Measurements from ENCODE around the gene GPR162. TPM values are rescaled to one million over a fixed set of nuclear protein-coding genes. Genes with fewer than 3 reads are reported as not detected.

Gene GPR162
- polyA plus RNA-seq, 1 experiment: 5.2 TPM

DNA sequence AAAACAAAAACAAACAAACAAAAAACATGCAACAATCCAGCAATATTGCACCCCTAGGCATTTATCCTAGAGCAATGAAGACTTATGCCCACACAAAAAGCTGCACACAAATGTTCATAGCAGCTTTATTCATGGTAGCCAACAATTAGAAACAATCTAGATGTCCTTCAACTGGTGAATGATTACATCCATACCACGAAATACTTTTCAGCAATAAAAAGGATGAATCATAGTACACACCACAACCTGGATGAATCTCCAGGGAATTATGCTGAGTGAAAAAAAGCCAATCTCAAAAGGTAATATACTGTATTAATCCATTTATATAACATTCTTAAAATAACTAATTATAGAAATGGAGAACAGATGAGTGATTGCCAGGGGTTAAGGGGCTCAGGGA is 14.5 kb upstream of the GPR162 start:
- DNase-seq (ENCODE audit: low read depth, low spot score): no peak
- POLR2A ChIA-PET: no interaction called here
- Histone ChIP-seq H3K27ac (ENCODE audit: low read depth, low read length) (no peak overlapping the region), H3K27me3 (ENCODE audit: control insufficient read depth, insufficient read depth, low read length) (no peaks in the 10 kb centered on the region), H3K9me3 (ENCODE audit: control insufficient read depth, insufficient read depth, low read length) (no peaks in the 10 kb centered on the region), H3K4me3 (ENCODE audit: low read depth, low read length) (no peak overlapping the region)
- TF ChIP-seq, protein P1, sequence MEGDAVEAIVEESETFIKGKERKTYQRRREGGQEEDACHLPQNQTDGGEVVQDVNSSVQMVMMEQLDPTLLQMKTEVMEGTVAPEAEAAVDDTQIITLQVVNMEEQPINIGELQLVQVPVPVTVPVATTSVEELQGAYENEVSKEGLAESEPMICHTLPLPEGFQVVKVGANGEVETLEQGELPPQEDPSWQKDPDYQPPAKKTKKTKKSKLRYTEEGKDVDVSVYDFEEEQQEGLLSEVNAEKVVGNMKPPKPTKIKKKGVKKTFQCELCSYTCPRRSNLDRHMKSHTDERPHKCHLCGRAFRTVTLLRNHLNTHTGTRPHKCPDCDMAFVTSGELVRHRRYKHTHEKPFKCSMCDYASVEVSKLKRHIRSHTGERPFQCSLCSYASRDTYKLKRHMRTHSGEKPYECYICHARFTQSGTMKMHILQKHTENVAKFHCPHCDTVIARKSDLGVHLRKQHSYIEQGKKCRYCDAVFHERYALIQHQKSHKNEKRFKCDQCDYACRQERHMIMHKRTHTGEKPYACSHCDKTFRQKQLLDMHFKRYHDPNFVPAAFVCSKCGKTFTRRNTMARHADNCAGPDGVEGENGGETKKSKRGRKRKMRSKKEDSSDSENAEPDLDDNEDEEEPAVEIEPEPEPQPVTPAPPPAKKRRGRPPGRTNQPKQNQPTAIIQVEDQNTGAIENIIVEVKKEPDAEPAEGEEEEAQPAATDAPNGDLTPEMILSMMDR (IDR thresholded peaks at IDR 0.05; ENCODE audit: low read depth, low read length): no peak
- CTCF ChIA-PET: interaction anchor here (0.6 kb wide), 1 partner anchor 41 kb away, joined by 5 read pairs; the partner anchor contains the start of gene PTMS

DNA sequence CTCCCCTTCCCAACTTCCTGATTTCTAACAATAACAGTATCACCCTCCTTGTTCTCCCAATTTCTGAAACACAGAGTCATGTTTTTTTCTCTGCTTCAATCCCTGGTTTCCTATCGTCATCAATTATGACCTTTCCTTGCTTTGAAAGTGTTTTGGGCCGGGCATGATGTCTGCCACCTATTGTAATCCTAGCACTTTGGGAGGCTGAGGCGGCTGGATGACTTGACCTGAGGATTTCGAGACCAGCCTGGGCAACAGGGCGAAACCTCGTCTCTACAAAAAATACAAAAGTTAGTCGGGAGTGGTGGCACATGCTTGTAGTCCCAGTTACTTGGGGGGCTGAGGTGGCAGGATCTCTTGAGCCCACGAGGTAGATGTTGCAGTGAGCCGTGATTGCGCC is 12.6 kb upstream of the GPR162 start:
- ChIA-PET POLR2A (no interaction called here), CTCF (interaction anchor here (0.5 to 1.0 kb wide), 2 partner anchors 17 to 111 kb away, joined by 4 read pairs; no protein-coding TSS in a partner anchor)
- Histone ChIP-seq H3K27ac (ENCODE audit: low read depth, low read length) (no peak overlapping the region), H3K4me3 (ENCODE audit: low read depth, low read length) (no peak overlapping the region), H3K27me3 (ENCODE audit: control insufficient read depth, insufficient read depth, low read length) (no peaks in the 10 kb centered on the region), H3K9me3 (ENCODE audit: control insufficient read depth, insufficient read depth, low read length) (no peaks in the 10 kb centered on the region)
- DNase-seq (ENCODE audit: low read depth, low spot score): no peak
- TF ChIP-seq, protein P1 (IDR thresholded peaks at IDR 0.05; ENCODE audit: low read depth, low read length): no peak

DNA sequence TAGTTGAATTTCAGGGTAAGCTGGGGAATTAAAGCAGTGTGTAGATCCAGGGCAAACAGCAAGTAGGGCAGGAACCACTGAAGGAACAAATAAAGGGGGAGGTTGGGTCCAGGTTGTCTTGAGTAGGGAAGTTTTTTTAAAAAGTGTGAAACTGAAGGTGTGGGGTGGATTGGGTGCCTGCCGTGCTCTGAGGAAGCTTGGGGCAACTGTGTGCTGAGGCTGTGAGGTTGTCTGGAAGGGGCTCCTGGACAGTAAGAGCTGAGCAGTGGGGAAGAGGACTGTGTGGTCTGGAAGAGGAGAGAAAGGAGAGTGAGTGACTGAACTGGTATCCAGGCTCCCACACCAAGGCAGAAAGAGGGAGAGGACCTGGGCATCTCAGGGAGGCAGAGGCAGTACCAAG is 10.9 kb upstream of the GPR162 start:
- H3K9me3 ChIP-seq (ENCODE audit: control insufficient read depth, insufficient read depth, low read length): no peaks in the 10 kb centered on the region
- CTCF ChIA-PET: interaction anchor here (0.6 to 3.7 kb wide), 2 partner anchors 24 to 58 kb away, joined by 3 to 19 read pairs; partner anchors contain the start of gene MLF2
- no peaks in the 10 kb centered on the region for H3K27me3 ChIP-seq (ENCODE audit: control insufficient read depth, insufficient read depth, low read length)
- DNase-seq (ENCODE audit: low read depth, low spot score): no peak
- TF ChIP-seq, protein P1 (IDR thresholded peaks at IDR 0.05; ENCODE audit: low read depth, low read length): no peak
- POLR2A ChIA-PET: interaction anchor here (0.9 to 1.2 kb wide), 3 partner anchors 10 to 87 kb away, joined by 3 to 5 read pairs (median 3); partner anchors contain the start of genes CD4 and COPS7A
- H3K4me3 ChIP-seq (ENCODE audit: low read depth, low read length): no peak overlapping the region
- H3K27ac ChIP-seq (ENCODE audit: low read depth, low read length): no peak overlapping the region

DNA sequence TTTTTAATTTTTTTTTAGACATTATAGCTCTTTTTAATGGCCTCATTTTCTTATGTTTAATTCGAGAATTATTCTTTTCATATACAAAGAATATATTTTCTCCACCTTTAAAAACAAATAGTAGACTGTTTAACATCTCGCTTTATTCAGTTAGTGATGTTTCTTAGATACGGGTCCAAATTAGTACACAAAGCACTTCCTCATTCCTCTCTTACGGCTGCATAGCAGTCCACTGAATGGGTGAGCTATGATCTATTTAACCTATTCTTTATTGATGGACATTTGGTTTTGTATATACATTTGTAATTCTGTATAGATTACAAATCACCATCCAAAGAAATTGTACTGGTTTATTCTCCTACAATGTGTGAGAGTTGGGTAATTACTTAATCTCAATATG is 8.3 kb upstream of the GPR162 start:
- no peak for DNase-seq (ENCODE audit: low read depth, low spot score)
- H3K27me3 ChIP-seq (ENCODE audit: control insufficient read depth, insufficient read depth, low read length): no peaks in the 10 kb centered on the region
- ChIA-PET CTCF (interaction anchor here (1.2 to 3.7 kb wide), 4 partner anchors 12 to 60 kb away, joined by 3 to 19 read pairs (median 6); partner anchors contain the start of genes MLF2 and P3H3), POLR2A (interaction anchor here (0.8 to 2.2 kb wide), 3 partner anchors 38 to 61 kb away, joined by 3 to 6 read pairs (median 4); partner anchors contain the start of genes MLF2 and PTMS)
- H3K27ac ChIP-seq (ENCODE audit: low read depth, low read length): no peak overlapping the region
- no peaks in the 10 kb centered on the region for H3K9me3 ChIP-seq (ENCODE audit: control insufficient read depth, insufficient read depth, low read length)
- no peak overlapping the region for H3K4me3 ChIP-seq (ENCODE audit: low read depth, low read length)
- TF ChIP-seq, protein P1 (IDR thresholded peaks at IDR 0.05; ENCODE audit: low read depth, low read length): no peak

DNA sequence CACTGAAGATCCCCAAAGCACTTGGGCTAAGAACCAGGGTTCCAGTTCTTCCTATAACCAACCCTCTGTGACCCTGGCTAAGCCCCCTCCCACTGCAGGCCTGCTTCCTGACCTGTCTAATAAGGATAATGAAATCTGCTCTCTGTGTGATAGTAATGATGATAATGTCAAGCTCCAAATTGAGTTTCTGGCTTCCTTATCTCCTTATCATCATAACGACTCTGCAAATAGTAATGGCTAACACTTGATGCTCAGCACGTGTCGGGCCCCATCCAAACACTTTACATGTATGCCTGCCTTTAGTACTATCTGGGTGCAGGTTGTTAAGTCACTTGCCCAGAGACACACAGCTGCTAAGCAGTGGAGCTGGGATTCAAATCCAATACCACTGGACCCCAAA is 5.0 kb upstream of the GPR162 start:
- ChIA-PET CTCF (interaction anchor here (0.6 to 1.1 kb wide), 3 partner anchors 10 to 187 kb away, joined by 4 to 7 read pairs (median 4); no protein-coding TSS in a partner anchor), POLR2A (interaction anchor here (0.6 to 1.7 kb wide), 2 partner anchors 54 to 64 kb away, joined by 4 read pairs; partner anchors contain the start of gene MLF2)
- H3K27ac ChIP-seq (ENCODE audit: low read depth, low read length): no peak overlapping the region

More for the DNA sequence above, 5.0 kb upstream of the GPR162 start:
- TF ChIP-seq, protein P1 (IDR thresholded peaks at IDR 0.05; ENCODE audit: low read depth, low read length): no peak
- no peaks in the 10 kb centered on the region for H3K27me3 ChIP-seq (ENCODE audit: control insufficient read depth, insufficient read depth, low read length)
- no peak overlapping the region for H3K4me3 ChIP-seq (ENCODE audit: low read depth, low read length)
- no peaks in the 10 kb centered on the region for H3K9me3 ChIP-seq (ENCODE audit: control insufficient read depth, insufficient read depth, low read length)
- no peak for DNase-seq (ENCODE audit: low read depth, low spot score)

Measured in AG04450 (cell line).